GM19463 (cell line): Measurements from ENCODE around the gene DPM2.

Source experiments
- ATAC-seq: cut with Tn5 transposase; IDR thresholded peaks from one replicate; pipeline ENCODE4 v1.9.1; 2021; ENCODE audit warnings: mild to moderate bottlenecking, moderate library complexity; ENCODE audit not compliant: unreplicated experiment

The DPM2 gene

DNA sequence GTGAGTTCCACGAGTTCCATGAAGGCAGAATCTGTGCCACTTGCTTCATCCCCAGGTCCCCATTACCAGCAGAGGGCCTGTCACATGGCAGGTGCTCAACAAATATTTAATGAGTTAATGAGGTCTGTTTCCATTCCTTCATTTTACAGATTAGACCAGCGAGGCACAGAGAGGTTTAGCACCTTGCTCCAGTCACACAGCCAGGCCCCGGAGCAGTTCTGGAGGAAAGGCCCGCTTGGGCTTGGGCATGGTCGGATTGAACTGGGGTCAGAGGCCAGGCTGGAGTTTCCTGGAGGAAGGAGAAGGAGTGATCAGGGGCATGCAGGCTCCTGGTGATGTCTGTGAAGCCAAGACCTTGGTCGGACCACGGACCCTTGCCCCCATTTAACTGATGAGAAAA lies 16.9 kb downstream of the DPM2 start:
- ATAC-seq = no peak

- no peak for ATAC-seq
Measured at GRCh38 chr9:127919253-127919815, 18.3 kb downstream of the DPM2 start.

- no peak for ATAC-seq
Measured at GRCh38 chr9:127918183-127919107, 19.2 kb downstream of the DPM2 start.

DNA sequence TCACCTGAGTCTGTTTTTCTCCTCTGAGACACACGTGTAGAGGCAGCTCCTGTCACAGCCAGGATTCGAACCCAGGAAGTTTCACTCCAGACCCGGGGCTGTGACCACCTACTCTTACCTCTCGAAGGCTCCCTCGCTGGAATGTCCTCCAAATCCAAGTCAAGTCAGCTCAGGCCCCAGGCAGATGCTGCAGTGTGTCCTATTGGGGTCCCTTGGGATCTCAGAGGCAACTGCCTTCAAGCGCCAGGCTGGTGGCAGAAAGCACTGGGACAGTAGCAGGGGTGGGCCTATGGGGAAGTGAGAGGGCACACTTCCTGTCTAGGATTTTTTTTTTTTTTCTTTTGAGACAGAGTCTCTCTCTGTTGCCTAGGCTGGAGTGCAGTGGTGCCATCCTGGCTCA lies 20.1 kb downstream of the DPM2 start:
- no peak for ATAC-seq

GRCh38 chr9:127916720-127917581 lies 20.7 kb downstream of the DPM2 start, which contains the start of gene ST6GALNAC4:
Gene ST6GALNAC4 (minus strand): TSS chr9:127917041. CDS start chr9:127916419, 622 bp downstream.
- ATAC-seq = peak; percentile 77

GRCh38 chr9:127915801-127916719 lies 21.6 kb downstream of the DPM2 start:
- peak; percentile 21 for ATAC-seq

DNA sequence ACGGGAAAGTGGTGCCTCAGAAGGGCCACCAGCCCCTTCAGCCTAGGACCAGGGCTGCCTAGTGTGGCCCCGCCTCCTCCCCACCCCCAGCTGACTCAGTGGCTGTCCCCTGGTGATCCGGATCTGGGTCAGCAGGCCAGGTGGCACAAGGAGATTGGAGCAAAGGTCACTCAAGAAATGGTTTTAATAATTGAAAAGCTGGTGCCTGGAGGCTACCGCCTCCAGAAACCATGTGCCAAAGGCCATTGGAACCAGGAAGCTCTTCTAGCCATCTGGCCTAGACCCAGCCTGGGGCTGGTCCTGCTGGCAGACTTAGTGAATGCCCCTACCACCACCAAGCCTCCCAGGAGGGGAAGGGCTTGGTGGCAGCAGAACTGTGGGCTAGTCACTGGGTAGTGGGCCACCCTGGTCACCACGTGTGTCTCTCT lies 22.3 kb downstream of the DPM2 start:
- no peak for ATAC-seq

DNA sequence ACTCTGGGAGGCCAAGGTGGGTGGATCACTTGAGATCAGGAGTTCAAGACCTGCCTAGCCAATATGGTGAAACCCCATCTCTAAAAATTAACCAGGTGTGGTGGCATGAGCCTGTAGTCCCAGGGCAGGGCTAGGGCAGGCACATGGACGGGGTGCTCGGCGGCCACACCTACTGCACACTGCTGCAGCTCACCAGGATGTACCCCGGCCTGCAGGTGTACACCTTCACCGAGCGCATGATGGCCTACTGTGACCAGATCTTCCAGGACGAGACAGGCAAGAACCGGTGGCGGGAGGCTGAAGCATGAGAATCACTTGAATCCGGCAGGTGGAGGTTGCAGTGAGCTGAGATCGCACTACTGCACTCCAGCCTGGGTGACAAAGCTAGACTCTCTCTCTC lies 24.0 kb downstream of the DPM2 start:
- no peak for ATAC-seq

- ATAC-seq = no peak
Measured at GRCh38 chr9:127912882-127913281, 24.8 kb downstream of the DPM2 start.

- ATAC-seq = no peak
Measured at GRCh38 chr9:127912296-127912695, 25.4 kb downstream of the DPM2 start.

DNA sequence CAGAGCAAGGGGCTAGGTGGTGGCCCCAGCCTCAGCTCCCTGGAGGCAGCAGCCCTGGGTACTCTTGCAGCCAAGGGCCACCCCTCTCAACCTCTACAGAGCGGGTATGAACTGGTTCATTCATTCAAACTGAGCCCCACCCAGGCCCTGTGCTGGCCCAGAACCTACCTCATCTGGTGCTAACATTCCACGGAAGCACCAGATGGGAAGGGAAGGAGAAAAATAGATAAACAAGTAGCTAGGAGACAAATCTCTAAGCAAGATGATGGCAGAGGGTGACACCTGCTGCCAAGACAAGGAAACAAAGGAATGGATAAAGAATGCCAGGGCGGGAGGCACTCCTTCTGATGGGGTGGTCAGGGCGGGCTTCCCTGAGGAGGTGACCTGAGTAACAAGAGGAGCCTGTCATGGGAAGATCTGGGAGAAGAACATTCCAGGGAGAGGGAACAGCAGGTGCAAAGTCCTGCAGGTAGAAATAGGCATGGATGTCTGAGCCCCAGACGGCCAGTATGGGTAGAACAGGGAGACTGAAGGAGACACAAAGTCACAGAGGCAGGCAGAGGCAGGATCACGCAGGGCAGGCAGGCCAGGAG lies 26.9 kb downstream of the DPM2 start:
- no peak for ATAC-seq

GRCh38 chr9:127909839-127910273 lies 27.8 kb downstream of the DPM2 start:
- ATAC-seq = no peak

- ATAC-seq = no peak
Measured at GRCh38 chr9:127908660-127908926, 29.1 kb downstream of the DPM2 start.

- ATAC-seq = no peak
Measured at GRCh38 chr9:127907867-127908659, 29.6 kb downstream of the DPM2 start.

- ATAC-seq = no peak
Measured at GRCh38 chr9:127905788-127906191, 31.9 kb downstream of the DPM2 start.

DNA sequence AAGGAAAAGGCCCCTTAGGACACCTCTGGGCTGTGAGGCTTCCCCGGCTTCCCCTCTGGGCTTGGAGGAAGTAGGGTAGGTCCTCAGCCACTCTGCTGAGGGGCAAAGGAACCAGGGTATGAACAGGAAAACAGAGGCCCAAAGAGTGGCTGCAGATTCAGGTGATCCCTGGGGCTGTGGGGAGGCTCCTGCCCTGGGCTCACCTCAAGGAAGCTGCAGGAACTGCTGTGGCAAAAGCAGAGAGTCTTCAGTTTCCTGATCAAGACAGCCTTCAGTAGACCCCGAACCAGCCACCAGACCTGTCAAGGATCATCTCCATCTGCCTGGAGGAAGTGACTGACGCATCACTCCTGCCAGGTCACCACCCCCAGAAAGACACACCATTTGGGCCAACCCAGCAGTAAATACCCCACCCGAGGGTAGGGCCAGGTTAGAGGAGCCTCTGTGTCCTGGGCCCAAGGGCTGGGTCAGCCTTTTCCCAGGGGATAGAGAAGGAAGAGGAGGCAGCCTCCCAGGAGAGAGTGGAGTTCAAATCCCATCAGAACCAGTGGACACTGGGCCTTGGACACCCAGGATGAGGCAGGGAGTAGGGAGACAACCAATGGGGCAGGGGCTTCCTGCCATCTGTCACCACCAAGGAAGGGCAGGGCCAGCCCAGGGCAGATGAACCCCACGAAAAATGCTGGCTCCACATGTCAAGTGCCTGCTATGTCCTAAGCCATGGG lies 32.5 kb downstream of the DPM2 start:
- ATAC-seq = no peak

DNA sequence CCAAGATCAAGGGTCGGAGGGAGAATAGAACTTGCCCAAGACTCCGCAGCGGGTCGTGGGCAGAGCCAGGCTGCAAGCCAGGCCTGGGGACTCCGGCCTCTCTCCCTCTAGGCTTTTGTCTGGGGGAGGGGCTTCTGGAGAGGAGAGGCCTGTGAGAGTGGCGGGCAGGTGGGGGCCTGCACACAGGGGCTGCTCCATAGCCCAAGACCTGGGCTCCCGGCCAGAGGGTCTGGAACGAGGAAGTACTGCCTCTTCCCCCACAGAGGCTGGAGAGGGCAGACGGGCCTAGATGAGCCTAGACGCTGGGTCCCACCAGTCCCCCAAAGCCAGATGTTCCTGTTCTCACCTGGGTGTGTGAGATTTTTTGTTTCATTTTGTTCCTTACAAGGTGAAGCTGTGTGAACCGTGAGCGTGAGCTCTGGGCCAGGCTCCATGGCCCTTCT lies 33.1 kb downstream of the DPM2 start:
- no peak for ATAC-seq
